Endodermal cell (in vitro differentiated cells): ENCODE data around the gene RASGRF2. TPM values are rescaled to one million over a fixed set of nuclear protein-coding genes. Genes with fewer than 3 reads are reported as not detected.
"Not testable (repeated sequence)": the region's sequence is repeated elsewhere in the genome, so short reads cannot be mapped to it uniquely, and the experiment has no call there.

ENCODE experiments used
- DNase-seq: peaks from one replicate; pipeline ENCODE4 v3.0.0-alpha.2; 2017
- H3K27ac ChIP-seq: 2 replicates; pipeline ENCODE4 v1.5.1; 2013; ENCODE audit warnings: mild to moderate bottlenecking, low read depth, low read length, moderate library complexity
- H3K27me3 ChIP-seq: 2 replicates; pipeline ENCODE4 v1.6.1; 2013; ENCODE audit warnings: mild to moderate bottlenecking, low read length, moderate library complexity; ENCODE audit not compliant: insufficient read depth, control insufficient read depth, poor library complexity, severe bottlenecking
- H3K36me3 ChIP-seq: 2 replicates; pipeline ENCODE4 v1.7.0; 2013; ENCODE audit warnings: mild to moderate bottlenecking, low read length, moderate library complexity; ENCODE audit not compliant: control insufficient read depth, insufficient read depth
- H3K4me1 ChIP-seq: one replicate; pipeline ENCODE4 v1.7.0; 2013; ENCODE audit warnings: low read length; ENCODE audit not compliant: control insufficient read depth, insufficient read depth
- H3K4me3 ChIP-seq: 2 replicates; pipeline ENCODE4 v1.5.1; 2013; ENCODE audit warnings: mild to moderate bottlenecking, low read length, moderate library complexity
- H3K9ac ChIP-seq: 2 replicates; pipeline ENCODE4 v1.6.1; 2013; ENCODE audit warnings: mild to moderate bottlenecking, low read length, moderate library complexity; ENCODE audit not compliant: poor library complexity, severe bottlenecking; ENCODE audit errors: extremely low read depth
- H3K9me3 ChIP-seq: 2 replicates; pipeline ENCODE4 v1.6.1; 2013; ENCODE audit warnings: mild to moderate bottlenecking, low read length, moderate library complexity; ENCODE audit not compliant: control insufficient read depth
- H3K27ac Mint-ChIP-seq: 2 replicates; pipeline ENCODE4 v1.8.0; 2020; ENCODE audit warnings: mixed read lengths
- H3K27me3 Mint-ChIP-seq: 2 replicates; pipeline ENCODE4 v1.8.0; 2021; ENCODE audit warnings: mild to moderate bottlenecking, mixed read lengths; ENCODE audit not compliant: insufficient read depth
- H3K36me3 Mint-ChIP-seq: 2 replicates; pipeline ENCODE4 v1.8.0; 2020; ENCODE audit warnings: low read depth, mixed read lengths
- H3K4me1 Mint-ChIP-seq: 2 replicates; pipeline ENCODE4 v1.8.0; 2020; ENCODE audit warnings: mixed read lengths
- H3K4me3 Mint-ChIP-seq: 2 replicates; pipeline ENCODE4 v1.8.0; 2020; ENCODE audit warnings: mild to moderate bottlenecking, moderate library complexity, mixed read lengths
- H3K9me3 Mint-ChIP-seq: 2 replicates; pipeline ENCODE4 v1.8.0; 2020; ENCODE audit warnings: mild to moderate bottlenecking, mixed read lengths
- CTCF ChIP-seq: fragments of 200-600 bp; sonication (generic); conservative IDR thresholded peaks from 2 replicates; pipeline ENCODE4 v1.5.0; 2021; ENCODE audit warnings: antibody characterized with exemption, mild to moderate bottlenecking
- WGBS, 2 experiments: methylation state at CpG; one replicate each; pipeline versions ENCODE4 v1.1.5 to v1.1.7; 2013; ENCODE audit warnings: missing lambda C conversion rate in 2 of 2, mixed read lengths in 1 of 2; ENCODE audit not compliant: insufficient coverage in 1 of 2, insufficient read length in 1 of 2; 5-methylcytosine and 5-hydroxymethylcytosine counted together
- total RNA-seq, 2 donors: library from RNA; stranded (reverse); fragmentation: NEBNext Ultra II Directional in 1 of 2; extraction: Animal tissue kit (Norgen Biotek cat#: 25700) in 1 of 2; gene quantifications; 2 replicates in 1 of 2; 3 replicates in 1 of 2; pipeline ENCODE4 v1.2.1, GENCODE V29; 2021

The RASGRF2 gene
- total RNA-seq, 2 donors from 2014 or later, result 0.64 to 14.4 TPM

- Histone ChIP-seq H3K27ac (no peak overlapping the region), H3K36me3 (no peaks in the 10 kb centered on the region), H3K9ac (no peak overlapping the region), H3K9me3 (no peaks in the 10 kb centered on the region), H3K4me1 (no peaks in the 10 kb centered on the region), H3K27me3 (no peaks in the 10 kb centered on the region), H3K4me3 (no peak overlapping the region)
- WGBS, 2 experiments, result no CpG with 5 or more reads among the region's 1 CpG
- peaks cover 8% of the 10 kb centered on the region for H3K4me1 Mint-ChIP-seq
- no peaks in the 10 kb centered on the region for H3K36me3 Mint-ChIP-seq
- TF ChIP-seq CTCF, result no peak
- no peaks in the 10 kb centered on the region for H3K27me3 Mint-ChIP-seq
- H3K9me3 Mint-ChIP-seq, result no peaks in the 10 kb centered on the region
- H3K4me3 Mint-ChIP-seq, result no peak overlapping the region
- DNase-seq, result no peak
- no peak overlapping the region for H3K27ac Mint-ChIP-seq
These were observed 56.0 kb downstream of the RASGRF2 start for GRCh38 chr5:81016116-81016515.

GRCh38 chr5:81017320-81017719 lies 57.2 kb downstream of the RASGRF2 start:
- 93 to 95% methylated on average over 2 of the region's 2 CpGs for WGBS, 2 experiments
- H3K27ac ChIP-seq, result no peak overlapping the region

GRCh38 chr5:81018608-81019007 lies 58.4 kb downstream of the RASGRF2 start:
- H3K27ac Mint-ChIP-seq, H3K9me3 ChIP-seq, H3K36me3 ChIP-seq, H3K27me3 ChIP-seq, H3K27ac ChIP-seq, H3K4me3 ChIP-seq, DNase-seq, H3K4me1 Mint-ChIP-seq, H3K4me3 Mint-ChIP-seq, H3K36me3 Mint-ChIP-seq, H3K4me1 ChIP-seq, H3K9me3 Mint-ChIP-seq, H3K27me3 Mint-ChIP-seq, H3K9ac ChIP-seq: not testable (repeated sequence)
- 96 to 100% methylated on average over 1 to 6 of the region's 6 CpGs for WGBS, 2 experiments

More at GRCh38 chr5:81017320-81017719, 57.2 kb downstream of the RASGRF2 start:
- H3K36me3 ChIP-seq, result no peaks in the 10 kb centered on the region
- Mint-ChIP-seq H3K4me3 (no peak overlapping the region), H3K9me3 (no peaks in the 10 kb centered on the region), H3K36me3 (no peaks in the 10 kb centered on the region), H3K4me1 (peaks cover 8% of the 10 kb centered on the region), H3K27me3 (no peaks in the 10 kb centered on the region), H3K27ac (no peak overlapping the region)
- DNase-seq, result no peak
- TF ChIP-seq CTCF, result no peak
- no peak overlapping the region for H3K4me3 ChIP-seq
- no peaks in the 10 kb centered on the region for H3K4me1 ChIP-seq
- H3K9ac ChIP-seq, result no peak overlapping the region
- no peaks in the 10 kb centered on the region for H3K9me3 ChIP-seq
- H3K27me3 ChIP-seq, result no peaks in the 10 kb centered on the region

- no peaks in the 10 kb centered on the region for H3K27me3 Mint-ChIP-seq
- Histone ChIP-seq H3K27me3 (no peaks in the 10 kb centered on the region), H3K4me1 (no peaks in the 10 kb centered on the region), H3K27ac (no peak overlapping the region), H3K9ac (no peak overlapping the region), H3K9me3 (no peaks in the 10 kb centered on the region), H3K36me3 (no peaks in the 10 kb centered on the region), H3K4me3 (no peak overlapping the region)
- H3K4me1 Mint-ChIP-seq, result peaks cover 8% of the 10 kb centered on the region
- no peak overlapping the region for H3K4me3 Mint-ChIP-seq
- no peaks in the 10 kb centered on the region for H3K9me3 Mint-ChIP-seq
- H3K36me3 Mint-ChIP-seq, result no peaks in the 10 kb centered on the region
- WGBS, 2 experiments, result 68 to 100% methylated on average over 1 of the region's 1 CpG
- no peak for TF ChIP-seq CTCF
- H3K27ac Mint-ChIP-seq, result no peak overlapping the region
- DNase-seq, result no peak
These were observed 59.6 kb downstream of the RASGRF2 start for GRCh38 chr5:81019748-81020147.
